Measurements from ENCODE around the gene HRCT1.
"Not testable (repeated sequence)": the region's sequence is repeated elsewhere in the genome, so short reads cannot be mapped to it uniquely, and the experiment has no call there.

The HRCT1 gene

GRCh38 chr9:35891646-35892045 is 14.4 kb upstream of the HRCT1 start:
- no peaks in the 10 kb centered on the region for H3K9me3 ChIP-seq (ENCODE audit: control insufficient read depth in 2 of 2, low read length in 2 of 2)
- H3K4me1 ChIP-seq (ENCODE audit: control insufficient read depth in 2 of 2, insufficient read depth in 2 of 2, low read length in 2 of 2): no peaks in the 10 kb centered on the region
- peaks cover 0 to 3% of the 10 kb centered on the region in 2 donors for H3K27me3 ChIP-seq (ENCODE audit: control insufficient read depth in 2 of 2, insufficient read depth in 2 of 2, low read length in 2 of 2)
- H3K27ac ChIP-seq (ENCODE audit: low read depth in 2 of 2, low read length in 2 of 2): no peak overlapping the region
- no peak overlapping the region for H3K4me3 ChIP-seq (ENCODE audit: low read length in 2 of 2)
- H3K9ac ChIP-seq (ENCODE audit: low read depth in 1 of 2, low read length in 2 of 2): no peak overlapping the region
- no peaks in the 10 kb centered on the region for H3K36me3 ChIP-seq (ENCODE audit: control insufficient read depth in 2 of 2, insufficient read depth in 2 of 2, low read length in 2 of 2)

- H3K9me3 ChIP-seq (ENCODE audit: control insufficient read depth in 2 of 2, low read length in 2 of 2): no peaks in the 10 kb centered on the region
Measured at GRCh38 chr9:35892051-35892450, 14.0 kb upstream of the HRCT1 start.

GRCh38 chr9:35896570-35896969 is 9.4 kb upstream of the HRCT1 start:
- no peaks in the 10 kb centered on the region for H3K4me1 ChIP-seq (ENCODE audit: control insufficient read depth in 2 of 2, insufficient read depth in 2 of 2, low read length in 2 of 2)
- H3K27ac ChIP-seq (ENCODE audit: low read depth in 2 of 2, low read length in 2 of 2): no peak overlapping the region
- H3K4me3 ChIP-seq (ENCODE audit: low read length in 2 of 2): no peak overlapping the region
- peaks cover 0 to 3% of the 10 kb centered on the region in 2 donors for H3K27me3 ChIP-seq (ENCODE audit: control insufficient read depth in 2 of 2, insufficient read depth in 2 of 2, low read length in 2 of 2)
- H3K9me3 ChIP-seq (ENCODE audit: control insufficient read depth in 2 of 2, low read length in 2 of 2): no peaks in the 10 kb centered on the region
- no peak overlapping the region for H3K9ac ChIP-seq (ENCODE audit: low read depth in 1 of 2, low read length in 2 of 2)
- no peaks in the 10 kb centered on the region for H3K36me3 ChIP-seq (ENCODE audit: control insufficient read depth in 2 of 2, insufficient read depth in 2 of 2, low read length in 2 of 2)

More at GRCh38 chr9:35892051-35892450, 14.0 kb upstream of the HRCT1 start:
- Histone ChIP-seq H3K36me3 (ENCODE audit: control insufficient read depth in 2 of 2, insufficient read depth in 2 of 2, low read length in 2 of 2) (no peaks in the 10 kb centered on the region), H3K27ac (ENCODE audit: low read depth in 2 of 2, low read length in 2 of 2) (no peak overlapping the region), H3K4me3 (ENCODE audit: low read length in 2 of 2) (no peak overlapping the region), H3K27me3 (ENCODE audit: control insufficient read depth in 2 of 2, insufficient read depth in 2 of 2, low read length in 2 of 2) (peaks cover 0 to 3% of the 10 kb centered on the region in 2 donors), H3K4me1 (ENCODE audit: control insufficient read depth in 2 of 2, insufficient read depth in 2 of 2, low read length in 2 of 2) (no peaks in the 10 kb centered on the region), H3K9ac (ENCODE audit: low read depth in 1 of 2, low read length in 2 of 2) (no peak overlapping the region)

- H3K4me3 ChIP-seq (ENCODE audit: low read length in 2 of 2); H3K9me3 ChIP-seq (ENCODE audit: control insufficient read depth in 2 of 2, low read length in 2 of 2); H3K4me1 ChIP-seq (ENCODE audit: control insufficient read depth in 2 of 2, insufficient read depth in 2 of 2, low read length in 2 of 2); H3K27ac ChIP-seq (ENCODE audit: low read depth in 2 of 2, low read length in 2 of 2); H3K9ac ChIP-seq (ENCODE audit: low read depth in 1 of 2, low read length in 2 of 2); H3K36me3 ChIP-seq (ENCODE audit: control insufficient read depth in 2 of 2, insufficient read depth in 2 of 2, low read length in 2 of 2); H3K27me3 ChIP-seq (ENCODE audit: control insufficient read depth in 2 of 2, insufficient read depth in 2 of 2, low read length in 2 of 2): not testable (repeated sequence)
Measured at GRCh38 chr9:35897376-35898099, 8.5 kb upstream of the HRCT1 start.

GRCh38 chr9:35898337-35898736 is 7.7 kb upstream of the HRCT1 start:
- peaks cover 6 to 8% of the 10 kb centered on the region in 2 donors for H3K4me1 ChIP-seq (ENCODE audit: control insufficient read depth in 2 of 2, insufficient read depth in 2 of 2, low read length in 2 of 2)
- no peak overlapping the region for H3K9ac ChIP-seq (ENCODE audit: low read depth in 1 of 2, low read length in 2 of 2)

GRCh38 chr9:35899021-35899420 is 7.0 kb upstream of the HRCT1 start:
- no peak overlapping the region for H3K9ac ChIP-seq (ENCODE audit: low read depth in 1 of 2, low read length in 2 of 2)
- H3K27me3 ChIP-seq (ENCODE audit: control insufficient read depth in 2 of 2, insufficient read depth in 2 of 2, low read length in 2 of 2): no peaks in the 10 kb centered on the region
- no peak overlapping the region for H3K27ac ChIP-seq (ENCODE audit: low read depth in 2 of 2, low read length in 2 of 2)
- peaks cover 9 to 11% of the 10 kb centered on the region in 2 donors for H3K4me1 ChIP-seq (ENCODE audit: control insufficient read depth in 2 of 2, insufficient read depth in 2 of 2, low read length in 2 of 2)
- no peaks in the 10 kb centered on the region for H3K9me3 ChIP-seq (ENCODE audit: control insufficient read depth in 2 of 2, low read length in 2 of 2)
- no peak overlapping the region for H3K4me3 ChIP-seq (ENCODE audit: low read length in 2 of 2)
- no peaks in the 10 kb centered on the region for H3K36me3 ChIP-seq (ENCODE audit: control insufficient read depth in 2 of 2, insufficient read depth in 2 of 2, low read length in 2 of 2)

More at GRCh38 chr9:35898337-35898736, 7.7 kb upstream of the HRCT1 start:
- H3K9me3 ChIP-seq (ENCODE audit: control insufficient read depth in 2 of 2, low read length in 2 of 2): no peaks in the 10 kb centered on the region
- no peaks in the 10 kb centered on the region for H3K36me3 ChIP-seq (ENCODE audit: control insufficient read depth in 2 of 2, insufficient read depth in 2 of 2, low read length in 2 of 2)
- no peak overlapping the region for H3K4me3 ChIP-seq (ENCODE audit: low read length in 2 of 2)
- H3K27ac ChIP-seq (ENCODE audit: low read depth in 2 of 2, low read length in 2 of 2): no peak overlapping the region
- no peaks in the 10 kb centered on the region for H3K27me3 ChIP-seq (ENCODE audit: control insufficient read depth in 2 of 2, insufficient read depth in 2 of 2, low read length in 2 of 2)

- Histone ChIP-seq H3K4me1 (ENCODE audit: control insufficient read depth in 2 of 2, insufficient read depth in 2 of 2, low read length in 2 of 2) (peaks cover 45 to 51% of the 10 kb centered on the region in 2 donors), H3K27ac (ENCODE audit: low read depth in 2 of 2, low read length in 2 of 2) (no peak overlapping the region), H3K36me3 (ENCODE audit: control insufficient read depth in 2 of 2, insufficient read depth in 2 of 2, low read length in 2 of 2) (no peaks in the 10 kb centered on the region), H3K27me3 (ENCODE audit: control insufficient read depth in 2 of 2, insufficient read depth in 2 of 2, low read length in 2 of 2) (no peaks in the 10 kb centered on the region), H3K4me3 (ENCODE audit: low read length in 2 of 2) (no peak overlapping the region), H3K9ac (ENCODE audit: low read depth in 1 of 2, low read length in 2 of 2) (no peak overlapping the region), H3K9me3 (ENCODE audit: control insufficient read depth in 2 of 2, low read length in 2 of 2) (no peaks in the 10 kb centered on the region)
Measured at GRCh38 chr9:35903049-35903448, 3.0 kb upstream of the HRCT1 start.

GRCh38 chr9:35904338-35904737 is 1.7 kb upstream of the HRCT1 start:
- Histone ChIP-seq H3K9me3 (ENCODE audit: control insufficient read depth in 2 of 2, low read length in 2 of 2) (no peaks in the 10 kb centered on the region), H3K4me3 (ENCODE audit: low read length in 2 of 2) (no peak overlapping the region), H3K27me3 (ENCODE audit: control insufficient read depth in 2 of 2, insufficient read depth in 2 of 2, low read length in 2 of 2) (no peaks in the 10 kb centered on the region), H3K36me3 (ENCODE audit: control insufficient read depth in 2 of 2, insufficient read depth in 2 of 2, low read length in 2 of 2) (no peaks in the 10 kb centered on the region), H3K9ac (ENCODE audit: low read depth in 1 of 2, low read length in 2 of 2) (no peak overlapping the region), H3K27ac (ENCODE audit: low read depth in 2 of 2, low read length in 2 of 2) (peak overlapping the region in 1 of 2 donors; percentile 97), H3K4me1 (ENCODE audit: control insufficient read depth in 2 of 2, insufficient read depth in 2 of 2, low read length in 2 of 2) (peaks cover 57 to 64% of the 10 kb centered on the region in 2 donors)

GRCh38 chr9:35905051-35905781 is 786 bp upstream of the HRCT1 start:
- H3K9ac ChIP-seq (ENCODE audit: low read depth in 1 of 2, low read length in 2 of 2): peak overlapping the region; percentile 38 to 84
- H3K4me1 ChIP-seq (ENCODE audit: control insufficient read depth in 2 of 2, insufficient read depth in 2 of 2, low read length in 2 of 2): peaks cover 66 to 73% of the 10 kb centered on the region in 2 donors
- no peaks in the 10 kb centered on the region for H3K9me3 ChIP-seq (ENCODE audit: control insufficient read depth in 2 of 2, low read length in 2 of 2)
- H3K27ac ChIP-seq (ENCODE audit: low read depth in 2 of 2, low read length in 2 of 2): peak overlapping the region; percentile 97
- H3K36me3 ChIP-seq (ENCODE audit: control insufficient read depth in 2 of 2, insufficient read depth in 2 of 2, low read length in 2 of 2): no peaks in the 10 kb centered on the region
- no peaks in the 10 kb centered on the region for H3K27me3 ChIP-seq (ENCODE audit: control insufficient read depth in 2 of 2, insufficient read depth in 2 of 2, low read length in 2 of 2)
- peak overlapping the region; percentile 39 to 45 for H3K4me3 ChIP-seq (ENCODE audit: low read length in 2 of 2)

GRCh38 chr9:35906923-35907699 is 1.1 kb downstream of the HRCT1 start:
- Histone ChIP-seq H3K27me3 (ENCODE audit: control insufficient read depth in 2 of 2, insufficient read depth in 2 of 2, low read length in 2 of 2) (no peaks in the 10 kb centered on the region), H3K4me1 (ENCODE audit: control insufficient read depth in 2 of 2, insufficient read depth in 2 of 2, low read length in 2 of 2) (peaks cover 81 to 89% of the 10 kb centered on the region in 2 donors), H3K4me3 (ENCODE audit: low read length in 2 of 2) (peak overlapping the region; percentile 48 to 68), H3K9me3 (ENCODE audit: control insufficient read depth in 2 of 2, low read length in 2 of 2) (no peaks in the 10 kb centered on the region), H3K27ac (ENCODE audit: low read depth in 2 of 2, low read length in 2 of 2) (peak overlapping the region; percentile 97), H3K9ac (ENCODE audit: low read depth in 1 of 2, low read length in 2 of 2) (peak overlapping the region; percentile 69 to 84), H3K36me3 (ENCODE audit: control insufficient read depth in 2 of 2, insufficient read depth in 2 of 2, low read length in 2 of 2) (no peaks in the 10 kb centered on the region)

Measured in mucosa of rectum (tissue), 2 donors.